Psoas muscle (tissue), 8 donors: ENCODE measurements around the gene EXOC7. TPM values are rescaled to one million over a fixed set of nuclear protein-coding genes. Genes with fewer than 3 reads are reported as not detected.

ENCODE experiments used
- ATAC-seq, 4 donors: fragments of 200-7000 bp; cut with Tn5 transposase; one replicate each; pipeline ENCODE4 v1.9.1; 2020; ENCODE audit warnings: moderate library complexity in 3 of 4, mild to moderate bottlenecking in 2 of 4
- DNase-seq, 2 donors: peaks; one replicate each; pipeline ENCODE4 v3.0.0-alpha.2; 2020
- H3K27ac ChIP-seq: fragments of 200-600 bp; one replicate; pipeline ENCODE4 v1.8.0; 2022
- H3K27me3 ChIP-seq, 3 donors: fragments of 200-600 bp in 1 of 3; one replicate each; pipeline versions ENCODE4 v1.6.1 to v1.8.0; 2013 to 2022; ENCODE audit warnings: low read length in 2 of 3, mild to moderate bottlenecking in 2 of 3, moderate library complexity in 1 of 3; ENCODE audit not compliant: insufficient read depth in 3 of 3
- H3K36me3 ChIP-seq, 2 donors: fragments of 200-600 bp in 1 of 2; one replicate each; pipeline versions ENCODE4 v1.6.1 to v1.8.0; 2013 to 2022; ENCODE audit warnings: low read depth in 1 of 2, mild to moderate bottlenecking in 1 of 2, moderate library complexity in 1 of 2; ENCODE audit not compliant: insufficient read depth in 1 of 2
- H3K4me1 ChIP-seq: fragments of 200-600 bp; one replicate; pipeline ENCODE4 v1.8.0; 2022
- H3K4me3 ChIP-seq: fragments of 200-600 bp; one replicate; pipeline ENCODE4 v1.8.0; 2022; ENCODE audit warnings: mild to moderate bottlenecking
- H3K9me3 ChIP-seq: fragments of 200-600 bp; one replicate; pipeline ENCODE4 v1.8.0; 2022
- WGBS, 3 donors: extraction: QIAGEN DNeasy Blood & Tissue Kit; methylation state at CpG; one replicate each; pipeline versions ENCODE4 v1.1.6 to v1.1.7; 2013; 5-methylcytosine and 5-hydroxymethylcytosine counted together
- intact Hi-C, 2 donors: fragments of 100-400 bp; cut with DNase I; formaldehyde crosslinking; loops; one replicate each; pipeline versions ENCODE4 v1.11.0 to v1.14.2; 2022
- polyA plus RNA-seq, 3 donors: library from polyadenylated mRNA; stranded (reverse); fragments of 200-250 nt; gene quantifications; one replicate each; pipeline ENCODE4 v1.2.3, GENCODE V29; 2013
- total RNA-seq, 4 donors: library from RNA; stranded (reverse); fragmentation: NEBNext Ultra II Directional in 2 of 4; extraction: Animal tissue kit (Norgen Biotek cat#: 25700) in 2 of 4; gene quantifications; one replicate each; pipeline versions ENCODE4 v1.2.1 to v1.2.4, GENCODE V29; 2021 to 2023
- TF ChIP-seq, protein P1 (sequence below): fragments of 200-600 bp; IDR thresholded peaks from one replicate; pipeline ENCODE4 v1.8.0; 2022; ENCODE audit warnings: antibody characterized with exemption
- donor health status: healthy with polysubstance abuse.
- donor health status: DM: no; HTN: no; CAD: no; lungs with moderate emphysema.
- donor health status: Bipolar disorder and iron deficiency.
- donor health status: healthy.
- donor health status: DM: yes; HTN: yes; CAD: no.
- donor health status: DM: no; HTN: no; CAD: no.
- donor health status: DM: no; HTN: no; CAD: no.
- donor health status: DM: yes; HTN: yes; CAD: no.

EXOC7 gene
- total and polyA plus RNA-seq, 7 donors: 26.3 to 61.0 (median 56.0) TPM

DNA sequence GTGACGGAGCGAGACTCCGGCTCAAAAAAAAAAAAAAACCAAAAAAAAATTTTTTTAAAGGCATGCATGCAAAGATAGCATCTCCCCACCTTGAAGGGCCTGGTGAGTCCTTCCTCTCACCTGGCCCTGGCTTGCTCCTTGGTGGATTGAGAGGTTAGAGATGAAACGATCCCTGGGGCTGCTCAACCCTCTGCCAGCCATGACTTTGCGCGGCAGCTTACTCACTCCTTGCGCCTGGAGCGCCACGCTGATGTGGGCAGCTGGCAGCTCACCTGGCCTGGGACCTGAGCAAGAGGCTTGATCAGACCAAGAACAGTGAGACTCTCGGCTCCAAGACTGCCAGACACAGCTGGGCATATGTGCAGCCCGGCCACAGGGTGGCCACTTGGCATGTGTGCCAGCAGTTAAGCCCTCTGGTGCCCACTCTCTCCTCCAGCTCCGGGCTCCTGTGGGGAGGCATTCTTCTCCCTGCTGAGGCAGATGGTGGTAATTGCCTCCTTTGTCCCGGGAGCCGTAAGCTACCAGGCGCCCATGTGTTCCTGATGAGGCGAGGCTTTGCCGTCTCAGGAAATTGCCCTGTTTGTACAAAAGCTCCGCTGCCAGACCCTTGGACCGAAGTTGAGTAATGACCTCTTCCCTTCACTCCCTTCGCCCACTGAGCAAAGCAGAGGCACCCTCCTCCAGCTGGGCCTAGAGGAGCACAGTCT, 71.4 kb downstream of the EXOC7 start:
- peaks cover 0 to 2% of the 10 kb centered on the region in 2 donors for H3K36me3 ChIP-seq
- no peaks in the 10 kb centered on the region for H3K4me1 ChIP-seq
- DNase-seq (peak in 1 of 2 donors; percentile 9), ATAC-seq (peak in 2 of 4 donors; percentile 27 to 30)
- H3K9me3 ChIP-seq: no peaks in the 10 kb centered on the region
- TF ChIP-seq, protein P1, sequence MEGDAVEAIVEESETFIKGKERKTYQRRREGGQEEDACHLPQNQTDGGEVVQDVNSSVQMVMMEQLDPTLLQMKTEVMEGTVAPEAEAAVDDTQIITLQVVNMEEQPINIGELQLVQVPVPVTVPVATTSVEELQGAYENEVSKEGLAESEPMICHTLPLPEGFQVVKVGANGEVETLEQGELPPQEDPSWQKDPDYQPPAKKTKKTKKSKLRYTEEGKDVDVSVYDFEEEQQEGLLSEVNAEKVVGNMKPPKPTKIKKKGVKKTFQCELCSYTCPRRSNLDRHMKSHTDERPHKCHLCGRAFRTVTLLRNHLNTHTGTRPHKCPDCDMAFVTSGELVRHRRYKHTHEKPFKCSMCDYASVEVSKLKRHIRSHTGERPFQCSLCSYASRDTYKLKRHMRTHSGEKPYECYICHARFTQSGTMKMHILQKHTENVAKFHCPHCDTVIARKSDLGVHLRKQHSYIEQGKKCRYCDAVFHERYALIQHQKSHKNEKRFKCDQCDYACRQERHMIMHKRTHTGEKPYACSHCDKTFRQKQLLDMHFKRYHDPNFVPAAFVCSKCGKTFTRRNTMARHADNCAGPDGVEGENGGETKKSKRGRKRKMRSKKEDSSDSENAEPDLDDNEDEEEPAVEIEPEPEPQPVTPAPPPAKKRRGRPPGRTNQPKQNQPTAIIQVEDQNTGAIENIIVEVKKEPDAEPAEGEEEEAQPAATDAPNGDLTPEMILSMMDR: no peak
- intact Hi-C loops: no loop called here
- H3K4me3 ChIP-seq: no peak overlapping the region
- peaks cover 0 to 1% (median 0%) of the 10 kb centered on the region in 3 donors for H3K27me3 ChIP-seq
- WGBS, 3 donors: 68 to 72% (median 70%) methylated on average over 19 to 20 of the region's 20 CpGs
- no peak overlapping the region for H3K27ac ChIP-seq

Other genes starting within 250 kb of the EXOC7 start
- gene WBP2, start 248.5 kb downstream of the EXOC7 start, total RNA-seq: 100 to 1,000 TPM; 109 to 278 (median 164) TPM
- 100 to 1,000 TPM; 115 to 174 (median 149) TPM for gene WBP2, start 248.5 kb downstream of the EXOC7 start, polyA plus RNA-seq
- gene TRIM47, start 225.2 kb downstream of the EXOC7 start, total RNA-seq: 10 to 100 TPM in 3 of 4 donors, 1 to 10 TPM in 1; 8.9 to 16.0 (median 10.9) TPM
- 10 to 100 TPM in 2 of 3 donors, 1 to 10 TPM in 1; 8.4 to 17.1 (median 10.9) TPM for gene TRIM47, start 225.2 kb downstream of the EXOC7 start, polyA plus RNA-seq
- gene TRIM65, start 206.8 kb downstream of the EXOC7 start, total RNA-seq: 10 to 100 TPM in 2 of 4 donors, 1 to 10 TPM in 2; 9.2 to 10.3 (median 9.7) TPM
- gene TRIM65, start 206.8 kb downstream of the EXOC7 start, polyA plus RNA-seq: 10 to 100 TPM in 1 of 3 donors, 1 to 10 TPM in 2; 9.0 to 14.8 (median 9.0) TPM
- gene MRPL38, start 198.9 kb downstream of the EXOC7 start, total RNA-seq: 100 to 1,000 TPM; 107 to 168 (median 125) TPM
- gene MRPL38, start 198.9 kb downstream of the EXOC7 start, polyA plus RNA-seq: 100 to 1,000 TPM; 104 to 115 (median 107) TPM
- gene FBF1, start 162.7 kb downstream of the EXOC7 start, total RNA-seq: 1 to 10 TPM; 1.8 to 5.9 (median 3.7) TPM
- 10 to 100 TPM in 1 of 3 donors, 1 to 10 TPM in 2; 1.8 to 10.4 (median 3.1) TPM for gene FBF1, start 162.7 kb downstream of the EXOC7 start, polyA plus RNA-seq
- 10 to 100 TPM; 58.1 to 78.8 (median 64.4) TPM for gene ACOX1, start 124.6 kb downstream of the EXOC7 start, total RNA-seq
- gene ACOX1, start 124.6 kb downstream of the EXOC7 start, polyA plus RNA-seq: 10 to 100 TPM; 13.0 to 26.1 (median 16.3) TPM
- 1 to 10 TPM; 3.4 to 8.8 (median 7.0) TPM for gene TEN1, start 124.5 kb downstream of the EXOC7 start, total RNA-seq
- 10 to 100 TPM; 14.7 to 21.1 (median 19.4) TPM for gene TEN1, start 124.5 kb downstream of the EXOC7 start, polyA plus RNA-seq
- gene CDK3, start 102.9 kb downstream of the EXOC7 start, total RNA-seq: 1 to 10 TPM in 1 of 4 donors, under 1 TPM in 3; 0.60 to 1.4 (median 0.62) TPM
- gene CDK3, start 102.9 kb downstream of the EXOC7 start, polyA plus RNA-seq: 1 to 10 TPM in 2 of 3 donors, under 1 TPM in 1; 0.47 to 1.9 (median 1.1) TPM
- under 1 TPM in 3 of 4 donors, not detected in 1; 0.16 to 0.36 (median 0.19) TPM for gene EVPL, start 76.5 kb downstream of the EXOC7 start, total RNA-seq
- under 1 TPM; 0.03 to 0.07 (median 0.05) TPM for gene EVPL, start 76.5 kb downstream of the EXOC7 start, polyA plus RNA-seq
- gene SRP68, start 31.3 kb downstream of the EXOC7 start, total RNA-seq: 100 to 1,000 TPM in 2 of 4 donors, 10 to 100 TPM in 2; 87.3 to 117 (median 104) TPM
- 100 to 1,000 TPM in 1 of 3 donors, 10 to 100 TPM in 2; 72.4 to 141 (median 88.8) TPM for gene SRP68, start 31.3 kb downstream of the EXOC7 start, polyA plus RNA-seq
- gene GALR2, start 29.0 kb downstream of the EXOC7 start, total RNA-seq: under 1 TPM in 1 of 4 donors, not detected in 3; 0.22 TPM
- under 1 TPM; 0.05 to 0.16 (median 0.13) TPM for gene GALR2, start 29.0 kb downstream of the EXOC7 start, polyA plus RNA-seq
- under 1 TPM in 1 of 4 donors, not detected in 3; 0.08 TPM for gene ZACN, start 24.6 kb downstream of the EXOC7 start, total RNA-seq
- gene ZACN, start 24.6 kb downstream of the EXOC7 start, polyA plus RNA-seq: 1 to 10 TPM in 2 of 3 donors, under 1 TPM in 1; 0.98 to 1.6 (median 1.4) TPM
- under 1 TPM in 2 of 4 donors, not detected in 2; 0.11 to 0.15 TPM for gene FOXJ1, start 37.5 kb upstream of the EXOC7 start, total RNA-seq
- under 1 TPM; 0.07 to 0.11 (median 0.09) TPM for gene FOXJ1, start 37.5 kb upstream of the EXOC7 start, polyA plus RNA-seq
- gene RNF157, start 136.7 kb upstream of the EXOC7 start, total RNA-seq: 10 to 100 TPM; 35.0 to 76.5 (median 60.0) TPM
- gene RNF157, start 136.7 kb upstream of the EXOC7 start, polyA plus RNA-seq: 10 to 100 TPM; 14.9 to 90.1 (median 73.9) TPM
- 100 to 1,000 TPM in 3 of 4 donors, 10 to 100 TPM in 1; 55.2 to 414 (median 183) TPM for gene UBALD2, start 161.6 kb upstream of the EXOC7 start, total RNA-seq
- gene UBALD2, start 161.6 kb upstream of the EXOC7 start, polyA plus RNA-seq: 100 to 1,000 TPM in 2 of 3 donors, 10 to 100 TPM in 1; 68.2 to 145 (median 120) TPM
- 1 to 10 TPM in 2 of 4 donors, under 1 TPM in 2; 0.69 to 1.5 (median 0.95) TPM for gene QRICH2, start 204.5 kb upstream of the EXOC7 start, total RNA-seq
- 1 to 10 TPM in 2 of 3 donors, under 1 TPM in 1; 0.94 to 1.2 (median 1.1) TPM for gene QRICH2, start 204.5 kb upstream of the EXOC7 start, polyA plus RNA-seq